ENCODE results near the gene ZBTB20. TPM values are rescaled to one million over a fixed set of nuclear protein-coding genes. Genes with fewer than 3 reads are reported as not detected.

ZBTB20 gene
- total RNA-seq, 2 experiments from 2014 or later, result 5.1 to 5.3 TPM

- Mint-ChIP-seq H3K9me3 (no peaks in the 10 kb centered on the region), H3K27me3 (no peaks in the 10 kb centered on the region), H3K4me1 (ENCODE audit: low read depth) (peaks cover 9% of the 10 kb centered on the region), H3K27ac (no peak overlapping the region), H3K4me3 (no peak overlapping the region), H3K36me3 (ENCODE audit: low read depth) (peaks cover 5% of the 10 kb centered on the region)
- TF ChIP-seq CTCF (IDR thresholded peaks at IDR 0.05), result no peak
- ATAC-seq (no peak), DNase-seq (no peak)
- intact Hi-C loops (cut with micrococcal nuclease), result no loop called here
- ChIA-PET POLR2A (no interaction called here), CTCF (no interaction called here)
Measured at GRCh38 chr3:114644367-114644766, 502.7 kb downstream of the ZBTB20 start.

GRCh38 chr3:114642951-114643741, 503.9 kb downstream of the ZBTB20 start:
- ATAC-seq (no peak), DNase-seq (no peak)
- no peaks in the 10 kb centered on the region for H3K27me3 Mint-ChIP-seq
- no peaks in the 10 kb centered on the region for H3K9me3 Mint-ChIP-seq
- CTCF ChIA-PET, result no interaction called here
- TF ChIP-seq CTCF (IDR thresholded peaks at IDR 0.05), result no peak
- peaks cover 7% of the 10 kb centered on the region for H3K36me3 Mint-ChIP-seq (ENCODE audit: low read depth)
- peaks cover 3% of the 10 kb centered on the region for H3K4me1 Mint-ChIP-seq (ENCODE audit: low read depth)
- intact Hi-C loops (cut with micrococcal nuclease), result no loop called here
- no peak overlapping the region for H3K4me3 Mint-ChIP-seq
- POLR2A ChIA-PET, result no interaction called here
- no peak overlapping the region for H3K27ac Mint-ChIP-seq

- intact Hi-C loops (cut with micrococcal nuclease), result no loop called here
- DNase-seq (no peak), ATAC-seq (no peak)
- H3K4me1 Mint-ChIP-seq (ENCODE audit: low read depth), result peaks cover 3% of the 10 kb centered on the region
- H3K36me3 Mint-ChIP-seq (ENCODE audit: low read depth), result peaks cover 24% of the 10 kb centered on the region
- H3K27me3 Mint-ChIP-seq, result no peaks in the 10 kb centered on the region
- CTCF ChIA-PET, result no interaction called here
- H3K9me3 Mint-ChIP-seq, result peaks cover 18% of the 10 kb centered on the region
- H3K27ac Mint-ChIP-seq, result no peak overlapping the region
- TF ChIP-seq CTCF (IDR thresholded peaks at IDR 0.05), result no peak
- POLR2A ChIA-PET, result no interaction called here
- no peak overlapping the region for H3K4me3 Mint-ChIP-seq
Measured at GRCh38 chr3:114640126-114640525, 507.0 kb downstream of the ZBTB20 start.

- no peak overlapping the region for H3K27ac Mint-ChIP-seq
- no peaks in the 10 kb centered on the region for H3K27me3 Mint-ChIP-seq
- peaks cover 19% of the 10 kb centered on the region for H3K9me3 Mint-ChIP-seq
- H3K36me3 Mint-ChIP-seq (ENCODE audit: low read depth), result peaks cover 24% of the 10 kb centered on the region
- no peak for ATAC-seq
- intact Hi-C loops (cut with micrococcal nuclease), result no loop called here
- ChIA-PET POLR2A (no interaction called here), CTCF (interaction anchor here (1.1 kb wide), 1 partner anchor 11 kb away, joined by 5 read pairs; no protein-coding TSS in a partner anchor)
- no peak overlapping the region for H3K4me3 Mint-ChIP-seq
- TF ChIP-seq CTCF (IDR thresholded peaks at IDR 0.05), result no peak
- peaks cover 9% of the 10 kb centered on the region for H3K4me1 Mint-ChIP-seq (ENCODE audit: low read depth)
- DNase-seq, result no peak
Measured at GRCh38 chr3:114639171-114639570, 507.9 kb downstream of the ZBTB20 start.

GRCh38 chr3:114635878-114636277, 511.2 kb downstream of the ZBTB20 start:
- TF ChIP-seq CTCF (IDR thresholded peaks at IDR 0.05), result no peak
- H3K27ac Mint-ChIP-seq, result no peak overlapping the region
- CTCF ChIA-PET, result no interaction called here
- intact Hi-C loops (cut with micrococcal nuclease), result no loop called here
- ATAC-seq (no peak), DNase-seq (no peak)
- peaks cover 32% of the 10 kb centered on the region for H3K4me1 Mint-ChIP-seq (ENCODE audit: low read depth)
- H3K36me3 Mint-ChIP-seq (ENCODE audit: low read depth), result peaks cover 25% of the 10 kb centered on the region
- no peak overlapping the region for H3K4me3 Mint-ChIP-seq
- H3K27me3 Mint-ChIP-seq, result no peaks in the 10 kb centered on the region
- peaks cover 20% of the 10 kb centered on the region for H3K9me3 Mint-ChIP-seq
- POLR2A ChIA-PET, result no interaction called here

Measured in activated CD8-positive, alpha-beta T cell treated with anti-CD3 and anti-CD28 coated beads for 36 hours (primary cell).